GM23248 (cell line): ENCODE measurements around the gene MORN1. TPM values are rescaled to one million over a fixed set of nuclear protein-coding genes. Genes with fewer than 3 reads are reported as not detected.

Source experiments
- DNase-seq: peaks from one replicate; pipeline ENCODE4 v3.0.0-alpha.2; 2015
- H2AFZ ChIP-seq: fragments of 200-600 bp; sonication (generic); 2 replicates; pipeline ENCODE4 v1.6.1; 2016; ENCODE audit warnings: antibody characterized with exemption
- H3F3A ChIP-seq: fragments of 200-600 bp; sonication (generic); 2 replicates; pipeline ENCODE4 v1.6.1; 2016; ENCODE audit warnings: mild to moderate bottlenecking, antibody characterized with exemption, mixed run types; ENCODE audit not compliant: insufficient read depth
- H3K27ac ChIP-seq: fragments of 200-600 bp; sonication (generic); 2 replicates; pipeline ENCODE4 v1.5.1; 2016; ENCODE audit warnings: mild to moderate bottlenecking
- H3K27me3 ChIP-seq: fragments of 200-600 bp; sonication (generic); replicated peaks from 2 replicates; pipeline ENCODE4 v1.6.1; 2016; ENCODE audit warnings: mild to moderate bottlenecking; ENCODE audit not compliant: insufficient read depth
- H3K36me3 ChIP-seq: fragments of 200-600 bp; sonication (generic); 2 replicates; pipeline ENCODE4 v1.6.1; 2016; ENCODE audit warnings: low read depth, mild to moderate bottlenecking
- H3K4me1 ChIP-seq: fragments of 200-600 bp; sonication (generic); 2 replicates; pipeline ENCODE4 v1.6.1; 2016; ENCODE audit warnings: mild to moderate bottlenecking; ENCODE audit not compliant: insufficient read depth
- H3K4me2 ChIP-seq: fragments of 200-600 bp; sonication (generic); one replicate; pipeline ENCODE4 v1.6.1; 2016; ENCODE audit warnings: mild to moderate bottlenecking; ENCODE audit not compliant: unreplicated experiment
- H3K4me3 ChIP-seq: fragments of 200-600 bp; sonication (generic); 2 replicates; pipeline ENCODE4 v1.5.1; 2016; ENCODE audit warnings: mild to moderate bottlenecking
- H3K79me2 ChIP-seq: fragments of 200-600 bp; sonication (generic); 2 replicates; pipeline ENCODE4 v1.6.1; 2016; ENCODE audit warnings: mild to moderate bottlenecking; ENCODE audit not compliant: insufficient read depth
- H3K9ac ChIP-seq: fragments of 200-600 bp; sonication (generic); 2 replicates; pipeline ENCODE4 v1.6.1; 2016; ENCODE audit warnings: mild to moderate bottlenecking
- H3K9me2 ChIP-seq: fragments of 200-600 bp; sonication (generic); 2 replicates; pipeline ENCODE4 v1.6.1; 2016; ENCODE audit warnings: mixed run types, mild to moderate bottlenecking, moderate library complexity; ENCODE audit not compliant: insufficient read depth
- H3K9me3 ChIP-seq: fragments of 200-600 bp; sonication (generic); one replicate; pipeline ENCODE4 v1.6.1; 2017; ENCODE audit warnings: low read depth
- H4K20me1 ChIP-seq: fragments of 200-600 bp; sonication (generic); 2 replicates; pipeline ENCODE4 v1.6.0; 2016; ENCODE audit not compliant: insufficient read depth
- EZH2 ChIP-seq: fragments of 200-600 bp; sonication (generic); IDR thresholded peaks from 2 replicates; pipeline ENCODE4 v1.6.1; 2018; ENCODE audit warnings: antibody characterized with exemption, mild to moderate bottlenecking; ENCODE audit not compliant: insufficient read depth, poor library complexity, severe bottlenecking
- EZH2phosphoT487 ChIP-seq: fragments of 200-600 bp; sonication (generic); IDR thresholded peaks from 2 replicates; pipeline ENCODE4 v1.6.1; 2018; ENCODE audit warnings: antibody characterized with exemption, moderate library complexity, mild to moderate bottlenecking, low read depth; ENCODE audit not compliant: insufficient read depth
- WGBS, 2 experiments: methylation state at CpG; one replicate each; pipeline ENCODE4 v1.1.6; 2015 to 2017; ENCODE audit warnings: low lambda C conversion rate in 2 of 2, low coverage in 1 of 2; ENCODE audit errors: missing lambda C conversion rate in 2 of 2; 5-methylcytosine and 5-hydroxymethylcytosine counted together
- in situ Hi-C: fragments of 300-500 bp; cut with MboI; formaldehyde crosslinking; loops from 2 replicates; pipeline ENCODE4 v1.15.0; 2020
- polyA plus RNA-seq: library from polyadenylated mRNA; unstranded; fragments of >200 nt; fragmentation: Nextera tagmentation; extraction: Ambion mirVana; gene quantifications from 2 replicates; pipeline ENCODE4 v1.2.1, GENCODE V29; 2016
- total RNA-seq: library from RNA; depleted of rRNA; stranded (reverse); fragments of >200 nt; shearing (Covaris generic); gene quantifications from 2 replicates; pipeline ENCODE4 v1.2.3, GENCODE V29; 2014

Gene MORN1
- total and polyA plus RNA-seq, 2 experiments from 2014 or later = 7.2 to 8.8 TPM

DNA sequence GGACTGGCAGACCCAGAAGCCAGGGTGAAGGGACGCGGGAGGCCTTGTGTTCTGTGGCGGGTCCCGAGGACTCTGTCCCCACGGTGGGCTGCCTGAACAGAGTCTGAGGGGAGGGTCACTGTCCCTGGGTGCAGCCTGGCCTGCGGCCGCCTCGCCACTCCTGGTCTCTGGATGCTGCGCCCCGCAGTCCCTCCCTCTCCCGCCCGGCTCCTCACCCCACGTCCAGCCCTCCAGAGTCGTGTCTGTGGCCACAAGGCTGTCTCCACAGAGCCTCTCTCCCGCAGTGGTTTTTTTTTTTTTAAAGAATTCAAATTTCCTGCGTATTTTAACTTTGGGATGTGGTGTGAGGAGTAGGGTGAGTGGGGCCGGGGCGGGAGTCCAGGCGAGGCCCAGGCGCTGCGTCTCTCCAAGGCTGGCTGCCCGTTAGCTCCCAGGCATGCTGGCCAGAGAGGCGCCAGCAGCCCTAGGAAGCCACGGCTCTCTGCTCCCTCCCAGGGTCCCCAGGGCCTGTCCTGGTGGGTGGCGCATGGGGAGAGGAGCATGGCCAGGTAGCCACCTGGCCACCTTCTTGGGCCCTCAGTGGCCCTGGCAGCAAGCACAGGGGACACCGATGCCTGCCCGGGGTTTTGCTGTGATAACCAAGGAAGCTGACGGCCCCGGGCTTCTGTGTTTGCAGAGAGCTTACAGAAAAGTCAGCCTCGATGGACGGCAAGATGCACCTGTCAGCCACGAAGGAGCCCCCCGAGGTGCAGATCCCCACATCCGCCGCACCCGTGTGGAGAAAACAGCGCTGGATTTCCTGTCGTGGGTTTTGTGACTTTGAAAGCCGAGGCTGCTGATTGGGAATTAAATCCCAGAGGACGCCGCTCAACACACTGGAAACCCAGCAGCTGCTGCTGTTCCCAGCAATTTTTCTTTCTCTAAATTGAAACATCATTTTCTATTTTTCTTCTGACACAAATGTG, 72.8 kb downstream of the MORN1 start:
- Histone ChIP-seq H3K27me3 (no peaks in the 10 kb centered on the region), H3K4me1 (peaks cover 13% of the 10 kb centered on the region), H3K27ac (no peak overlapping the region), H2AFZ (no peak overlapping the region), H3K9ac (no peak overlapping the region), H3K9me2 (no peaks in the 10 kb centered on the region), H3F3A (no peaks in the 10 kb centered on the region), H3K4me2 (no peak overlapping the region), H3K4me3 (no peak overlapping the region), H3K9me3 (no peaks in the 10 kb centered on the region), H4K20me1 (no peaks in the 10 kb centered on the region), H3K79me2 (no peaks in the 10 kb centered on the region), H3K36me3 (no peaks in the 10 kb centered on the region)
- WGBS, 2 experiments = 51 to 61% methylated on average over 30 to 39 of the region's 41 CpGs
- in situ Hi-C loops = no loop called here
- no peak for DNase-seq
- no peak for TF ChIP-seq EZH2
- no peak for TF ChIP-seq EZH2phosphoT487

- Histone ChIP-seq H3K36me3 (no peaks in the 10 kb centered on the region), H3K27me3 (no peaks in the 10 kb centered on the region), H3K79me2 (no peaks in the 10 kb centered on the region), H3K4me1 (peaks cover 12% of the 10 kb centered on the region), H3K9ac (no peak overlapping the region), H3K4me3 (no peak overlapping the region), H4K20me1 (no peaks in the 10 kb centered on the region), H3K9me3 (no peaks in the 10 kb centered on the region), H2AFZ (no peak overlapping the region), H3K4me2 (no peak overlapping the region), H3K9me2 (no peaks in the 10 kb centered on the region), H3K27ac (no peak overlapping the region), H3F3A (no peaks in the 10 kb centered on the region)
- in situ Hi-C loops = no loop called here
- 90 to 91% methylated on average over 28 to 32 of the region's 32 CpGs for WGBS, 2 experiments
- DNase-seq = no peak
- TF ChIP-seq EZH2 (no peak), EZH2phosphoT487 (no peak)
These were observed 73.9 kb downstream of the MORN1 start for GRCh38 chr1:2317230-2318065.

DNA sequence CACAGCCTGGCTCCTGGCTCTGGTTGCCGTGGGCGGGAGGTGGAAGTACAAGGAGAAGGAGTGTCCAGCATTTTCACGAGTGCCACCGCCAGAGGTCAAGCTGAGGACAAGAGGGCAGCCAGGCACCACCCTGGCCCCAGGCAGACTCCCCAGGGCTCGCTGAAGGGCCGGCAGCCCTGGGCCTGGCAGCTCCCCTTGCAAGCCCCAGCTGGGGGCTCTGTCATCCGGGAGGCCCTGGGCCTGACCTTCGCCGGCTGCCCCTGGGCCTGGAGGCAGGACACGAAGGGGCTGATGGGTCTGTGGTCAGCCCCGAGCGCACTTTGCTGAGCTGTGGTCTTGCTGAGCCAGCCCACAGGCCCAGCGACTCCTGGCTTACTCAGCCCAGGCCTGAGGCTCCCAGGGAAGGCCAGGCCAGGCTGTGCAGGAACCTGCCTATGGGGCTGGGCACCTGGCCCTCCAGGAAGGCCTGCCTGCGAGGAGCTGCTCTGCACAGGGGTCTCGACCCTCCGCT, 74.8 kb downstream of the MORN1 start:
- Histone ChIP-seq H4K20me1 (no peaks in the 10 kb centered on the region), H3K4me1 (peaks cover 5% of the 10 kb centered on the region), H3K27me3 (no peaks in the 10 kb centered on the region), H3K4me2 (no peak overlapping the region), H3K9me3 (no peaks in the 10 kb centered on the region), H3F3A (no peaks in the 10 kb centered on the region), H3K36me3 (no peaks in the 10 kb centered on the region), H3K9me2 (no peaks in the 10 kb centered on the region), H2AFZ (no peak overlapping the region), H3K9ac (peak overlapping the region; percentile 5; the same call in 1 of the 2 replicates), H3K27ac (no peak overlapping the region), H3K79me2 (no peaks in the 10 kb centered on the region), H3K4me3 (no peak overlapping the region)
- DNase-seq = peak; percentile 48
- 73 to 79% methylated on average over 9 to 14 of the region's 16 CpGs for WGBS, 2 experiments
- in situ Hi-C loops = no loop called here
- no peak for TF ChIP-seq EZH2
- TF ChIP-seq EZH2phosphoT487 = no peak
